Measurements from ENCODE around the gene KLF7. TPM values are rescaled to one million over a fixed set of nuclear protein-coding genes. Genes with fewer than 3 reads are reported as not detected.

The KLF7 gene
- total RNA-seq, 1 experiment from 2014 or later = 15.4 TPM

DNA sequence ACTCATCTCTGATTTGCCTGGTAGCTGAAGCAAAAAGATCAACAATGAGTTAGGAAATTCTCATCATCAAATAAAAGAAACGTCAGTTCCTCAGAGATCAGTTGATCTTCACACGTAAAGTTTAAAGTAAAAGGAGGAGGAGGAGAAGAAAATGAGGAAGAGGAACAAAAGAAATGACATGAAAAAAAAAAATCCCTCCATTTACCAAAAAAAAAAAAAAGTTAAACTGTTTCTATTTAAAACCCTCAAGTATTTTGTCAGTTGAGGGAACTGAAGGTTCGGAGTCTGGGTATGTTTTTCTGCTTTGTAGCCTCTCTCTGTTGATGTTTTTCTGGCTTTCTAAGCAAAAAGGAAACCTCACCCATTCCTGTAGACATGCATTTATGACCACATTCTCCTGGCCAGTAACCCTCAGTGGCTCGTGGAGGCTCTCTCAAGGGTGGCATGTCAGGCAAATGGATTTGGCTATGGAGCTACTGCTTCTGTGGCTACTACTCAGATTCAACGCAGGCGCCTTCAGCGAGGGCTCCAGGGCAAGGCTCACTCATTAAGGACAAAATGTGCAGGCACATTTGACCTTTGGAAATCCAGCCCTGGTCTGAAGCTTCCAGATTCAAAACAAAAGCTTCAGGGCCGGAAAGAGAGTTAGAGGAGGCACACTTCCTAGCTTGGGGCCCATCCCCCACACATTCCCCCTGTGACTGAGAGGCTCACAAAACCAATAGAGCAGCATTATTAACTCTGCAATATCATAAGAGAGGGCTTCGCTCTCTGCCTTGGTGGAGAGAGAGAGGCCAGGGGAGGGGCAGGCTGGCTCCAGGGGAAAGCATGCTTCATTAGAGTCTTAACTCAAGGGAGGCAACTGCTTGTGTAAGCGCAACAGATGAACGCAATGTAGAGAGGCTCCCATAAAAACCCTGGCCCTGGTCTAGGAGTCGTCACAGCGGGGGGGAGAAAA lies 22.3 kb downstream of the KLF7 start:
- Histone ChIP-seq H4K20me1 (ENCODE audit: insufficient read depth) (no peaks in the 10 kb centered on the region), H3K79me2 (ENCODE audit: insufficient read depth, low read length) (no peaks in the 10 kb centered on the region), H3K4me2 (ENCODE audit: low read length) (no peak overlapping the region), H3K9ac (ENCODE audit: low read length) (no peak overlapping the region), H3K4me3 (replicated peaks in 1 of 2; ENCODE audit: low read depth in 1 of 2, low read length in 2 of 2) (no peak overlapping the region), H3K4me1 (ENCODE audit: control insufficient read depth in 1 of 2, insufficient read depth in 2 of 2, low read length in 2 of 2) (peaks cover 0 to 3% of the 10 kb centered on the region in 2 experiments; a peak in 1 of 4 replicates), H2AFZ (ENCODE audit: low read depth, low read length, poor library complexity, severe bottlenecking) (no peak overlapping the region), H3K27ac (ENCODE audit: low read depth, low read length) (no peak overlapping the region), H3K36me3 (ENCODE audit: control insufficient read depth in 1 of 2, insufficient read depth in 2 of 2, low read length in 2 of 2) (no peaks in the 10 kb centered on the region), H3K9me2 (ENCODE audit: insufficient read depth) (no peaks in the 10 kb centered on the region), H3K9me3 (ENCODE audit: control insufficient read depth in 1 of 2, insufficient read depth in 1 of 2, low read depth in 1 of 2, low read length in 2 of 2) (no peaks in the 10 kb centered on the region), H3K27me3 (ENCODE audit: insufficient read depth, low read length) (no peaks in the 10 kb centered on the region)
- RAD21 ChIA-PET (ENCODE audit: low non-redundant PET in 1 of 2, low total read pairs in 2 of 2, uncharacterized antibody in 2 of 2, unreplicated experiment in 2 of 2) = no interaction called here
- BruUV-seq (replicated peaks) = no TSS peak
- intact Hi-C loops (cut with micrococcal nuclease) = no loop called here
- CTCF ChIA-PET = no interaction called here
- ATAC-seq (no peak), DNase-seq (ENCODE audit: low read depth, low spot score) (no peak)
- POLR2A ChIA-PET = interaction anchor here (0.7 kb wide), 1 partner anchor 344 kb away, joined by 3 read pairs; no protein-coding TSS in a partner anchor
- TF ChIP-seq CEBPB (IDR thresholded peaks at IDR 0.05; ENCODE audit: low read depth) = no peak
- TF ChIP-seq EZH2 (IDR thresholded peaks at IDR 0.05) = no peak
- no peak for TF ChIP-seq ZFX (IDR thresholded peaks at IDR 0.05)
- TF ChIP-seq, protein P1, sequence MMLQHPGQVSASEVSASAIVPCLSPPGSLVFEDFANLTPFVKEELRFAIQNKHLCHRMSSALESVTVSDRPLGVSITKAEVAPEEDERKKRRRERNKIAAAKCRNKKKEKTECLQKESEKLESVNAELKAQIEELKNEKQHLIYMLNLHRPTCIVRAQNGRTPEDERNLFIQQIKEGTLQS (IDR thresholded peaks at IDR 0.05) = no peak
- TF ChIP-seq SP1 (IDR thresholded peaks at IDR 0.05; ENCODE audit: low read depth) = no peak
- no peak for TF ChIP-seq SIN3A (IDR thresholded peaks at IDR 0.05; ENCODE audit: low read depth)
- no peak for TF ChIP-seq JUND (IDR thresholded peaks at IDR 0.05)
- TF ChIP-seq EGR1 (IDR thresholded peaks at IDR 0.05; ENCODE audit: low read depth) = no peak
- TF ChIP-seq RAD21 (IDR thresholded peaks at IDR 0.05; ENCODE audit: low read depth) = no peak

DNA sequence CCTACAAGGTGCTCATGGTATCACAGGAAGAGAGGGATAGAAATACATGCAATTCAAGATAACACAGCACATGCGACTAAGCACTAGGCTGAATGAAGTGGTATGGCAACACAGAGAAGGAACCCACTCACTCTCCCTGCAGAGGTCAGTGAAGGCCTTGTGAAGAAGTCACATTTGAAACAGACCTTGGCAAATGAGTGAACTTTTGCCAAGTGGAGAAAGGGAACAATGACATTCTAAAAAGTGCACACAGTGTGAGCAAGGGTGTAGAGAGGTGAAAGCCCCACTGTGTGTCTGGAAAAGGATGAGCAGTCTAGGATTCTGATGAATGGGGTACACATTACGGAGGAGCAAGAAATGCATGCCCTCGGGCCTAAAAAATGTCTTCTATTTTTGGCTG lies 23.3 kb downstream of the KLF7 start:
- H3K9me3 ChIP-seq (ENCODE audit: control insufficient read depth in 1 of 2, insufficient read depth in 1 of 2, low read depth in 1 of 2, low read length in 2 of 2) = no peaks in the 10 kb centered on the region
- CTCF ChIA-PET = no interaction called here
- H3K9ac ChIP-seq (ENCODE audit: low read length) = no peak overlapping the region
- no peaks in the 10 kb centered on the region for H3K9me2 ChIP-seq (ENCODE audit: insufficient read depth)
- POLR2A ChIA-PET = interaction anchor here (0.7 kb wide), 1 partner anchor 343 kb away, joined by 3 read pairs; no protein-coding TSS in a partner anchor
- ATAC-seq = no peak
- BruUV-seq (replicated peaks) = no TSS peak
- H4K20me1 ChIP-seq (ENCODE audit: insufficient read depth) = no peaks in the 10 kb centered on the region
- H3K27ac ChIP-seq (ENCODE audit: low read depth, low read length) = no peak overlapping the region
- DNase-seq (ENCODE audit: low read depth, low spot score) = no peak
- RAD21 ChIA-PET (ENCODE audit: low non-redundant PET in 1 of 2, low total read pairs in 2 of 2, uncharacterized antibody in 2 of 2, unreplicated experiment in 2 of 2) = no interaction called here
- H3K4me1 ChIP-seq (ENCODE audit: control insufficient read depth in 1 of 2, insufficient read depth in 2 of 2, low read length in 2 of 2) = no peaks in the 10 kb centered on the region
- intact Hi-C loops (cut with micrococcal nuclease) = no loop called here
- no peak overlapping the region for H3K4me3 ChIP-seq (replicated peaks in 1 of 2; ENCODE audit: low read depth in 1 of 2, low read length in 2 of 2)
- no peaks in the 10 kb centered on the region for H3K27me3 ChIP-seq (ENCODE audit: insufficient read depth, low read length)
- no peak overlapping the region for H2AFZ ChIP-seq (ENCODE audit: low read depth, low read length, poor library complexity, severe bottlenecking)
- no peak overlapping the region for H3K4me2 ChIP-seq (ENCODE audit: low read length)
- H3K79me2 ChIP-seq (ENCODE audit: insufficient read depth, low read length) = no peaks in the 10 kb centered on the region
- no peaks in the 10 kb centered on the region for H3K36me3 ChIP-seq (ENCODE audit: control insufficient read depth in 1 of 2, insufficient read depth in 2 of 2, low read length in 2 of 2)
- peak; percentile 29 for TF ChIP-seq RAD21 (IDR thresholded peaks at IDR 0.05; ENCODE audit: low read depth)
- TF ChIP-seq, protein P1 (IDR thresholded peaks at IDR 0.05) = no peak
- no peak for TF ChIP-seq SRF (IDR thresholded peaks at IDR 0.05; ENCODE audit: low read depth)
- no peak for TF ChIP-seq FOSL1 (IDR thresholded peaks at IDR 0.05; ENCODE audit: low read depth)
- no peak for TF ChIP-seq EGR1 (IDR thresholded peaks at IDR 0.05; ENCODE audit: low read depth)
